ENCODE measurements around the gene RING1.

The RING1 gene

DNA sequence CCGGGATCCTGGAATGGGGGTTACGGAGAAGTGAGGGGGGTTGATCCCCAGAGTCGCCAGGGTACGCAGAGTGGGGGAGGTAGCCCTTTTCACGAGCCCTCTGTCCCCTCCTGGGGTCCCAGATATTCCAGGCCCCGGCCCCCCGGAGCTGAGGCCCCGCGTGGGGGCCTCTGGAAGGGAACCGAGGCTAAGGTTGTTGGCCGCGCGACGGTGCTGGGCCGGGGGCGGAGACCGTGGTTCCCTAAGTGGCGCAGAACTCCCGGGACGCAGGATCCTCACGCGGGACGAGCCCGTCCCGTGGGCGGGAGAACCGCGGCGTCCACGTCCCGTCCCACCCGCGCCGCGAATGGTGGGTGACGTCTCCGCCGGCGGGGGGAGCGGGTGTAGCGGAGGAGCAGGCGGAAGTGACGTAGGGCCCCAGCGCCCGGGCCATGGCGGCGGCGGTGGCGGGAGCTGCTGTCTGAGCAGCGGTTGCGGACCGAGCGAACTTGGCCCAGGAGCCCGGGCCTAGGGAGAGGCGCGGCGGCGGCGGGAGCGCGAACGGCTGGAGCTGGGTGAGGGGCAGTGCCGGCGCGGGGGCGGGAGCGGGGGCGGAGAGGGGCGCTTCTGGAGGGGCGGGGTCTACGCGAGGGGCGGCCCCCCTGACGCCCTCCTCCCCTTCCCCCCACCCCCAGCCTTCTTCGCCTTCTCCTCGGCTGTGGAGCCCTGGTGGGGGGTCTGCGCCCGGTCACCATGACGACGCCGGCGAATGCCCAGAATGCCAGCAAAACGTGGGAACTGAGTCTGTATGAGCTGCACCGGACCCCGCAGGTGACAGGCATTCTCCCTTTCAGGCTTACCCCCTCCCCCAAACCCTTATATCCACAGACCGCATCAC is at the start of gene RING1:
Gene RING1, plus strand, starts transcription at position 410 of the 877 bp plus-strand sequence. Its CDS starts 323 bp downstream, at position 733.
- H3K4me3 ChIP-seq (replicated peaks in 1 of 2; ENCODE audit: low read depth in 2 of 2, low read length in 2 of 2): peak within 1 kb of the TSS; percentile 83 to 89
- DNase-seq (ENCODE audit: low read depth in 2 of 2): peak; percentile 67 to 82
- TF ChIP-seq, protein P1, sequence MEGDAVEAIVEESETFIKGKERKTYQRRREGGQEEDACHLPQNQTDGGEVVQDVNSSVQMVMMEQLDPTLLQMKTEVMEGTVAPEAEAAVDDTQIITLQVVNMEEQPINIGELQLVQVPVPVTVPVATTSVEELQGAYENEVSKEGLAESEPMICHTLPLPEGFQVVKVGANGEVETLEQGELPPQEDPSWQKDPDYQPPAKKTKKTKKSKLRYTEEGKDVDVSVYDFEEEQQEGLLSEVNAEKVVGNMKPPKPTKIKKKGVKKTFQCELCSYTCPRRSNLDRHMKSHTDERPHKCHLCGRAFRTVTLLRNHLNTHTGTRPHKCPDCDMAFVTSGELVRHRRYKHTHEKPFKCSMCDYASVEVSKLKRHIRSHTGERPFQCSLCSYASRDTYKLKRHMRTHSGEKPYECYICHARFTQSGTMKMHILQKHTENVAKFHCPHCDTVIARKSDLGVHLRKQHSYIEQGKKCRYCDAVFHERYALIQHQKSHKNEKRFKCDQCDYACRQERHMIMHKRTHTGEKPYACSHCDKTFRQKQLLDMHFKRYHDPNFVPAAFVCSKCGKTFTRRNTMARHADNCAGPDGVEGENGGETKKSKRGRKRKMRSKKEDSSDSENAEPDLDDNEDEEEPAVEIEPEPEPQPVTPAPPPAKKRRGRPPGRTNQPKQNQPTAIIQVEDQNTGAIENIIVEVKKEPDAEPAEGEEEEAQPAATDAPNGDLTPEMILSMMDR (IDR thresholded peaks at IDR 0.05; ENCODE audit: low read depth, low read length): no peak

DNA sequence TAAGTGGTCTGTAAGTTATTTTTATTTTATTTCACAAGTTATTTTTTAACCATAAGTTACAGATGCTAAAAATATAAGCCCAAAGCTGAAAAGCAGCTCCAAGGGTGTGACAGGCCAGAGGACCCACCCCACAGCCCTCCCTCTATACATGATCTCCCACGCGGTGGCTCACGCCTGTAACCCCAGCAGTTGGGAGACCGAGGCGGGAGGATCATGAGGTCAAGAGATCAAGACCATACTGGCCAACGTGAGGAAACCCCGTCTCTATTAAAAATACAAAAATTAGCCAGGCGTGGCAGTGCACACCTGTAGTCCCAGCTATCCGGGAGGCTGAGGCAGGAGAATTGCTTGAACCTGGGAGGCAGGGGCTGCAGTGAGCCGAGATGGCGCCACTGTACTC is 48.2 kb upstream of the RING1 start:
- DNase-seq (ENCODE audit: low read depth in 2 of 2): no peak
- TF ChIP-seq, protein P1 (IDR thresholded peaks at IDR 0.05; ENCODE audit: low read depth, low read length): no peak
- H3K4me3 ChIP-seq (replicated peaks in 1 of 2; ENCODE audit: low read depth in 2 of 2, low read length in 2 of 2): no peak overlapping the region

DNA sequence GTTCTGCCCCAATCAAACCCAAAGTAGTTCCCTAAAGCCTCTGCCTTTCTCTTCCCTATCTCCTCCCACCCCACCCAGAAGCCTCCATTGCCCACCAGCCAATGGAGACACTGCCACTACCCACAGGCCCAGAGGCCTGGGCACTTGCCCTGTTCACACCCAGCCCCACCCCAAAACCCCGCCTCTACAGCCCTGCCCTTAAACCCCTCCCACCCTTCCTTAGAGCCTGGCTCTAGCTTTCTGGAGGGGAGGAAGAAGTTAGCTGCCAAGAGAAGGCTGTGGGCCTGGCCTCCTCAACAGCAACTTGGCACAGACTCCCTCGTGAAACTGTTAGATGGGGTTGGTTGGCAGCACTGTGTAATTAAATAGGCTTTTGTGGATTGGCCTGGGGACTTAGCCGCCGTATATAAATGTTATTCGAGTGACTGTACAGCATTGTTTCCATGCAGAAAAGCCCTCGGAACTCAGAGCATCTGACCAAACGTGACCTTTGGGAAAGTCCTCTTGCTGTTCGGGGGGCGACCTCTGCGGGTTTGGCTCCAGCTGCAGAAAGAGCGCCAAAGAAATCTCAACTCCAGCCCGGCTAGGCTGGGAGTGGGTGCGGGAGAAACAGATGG is 47.5 kb upstream of the RING1 start:
- H3K4me3 ChIP-seq (replicated peaks in 1 of 2; ENCODE audit: low read depth in 2 of 2, low read length in 2 of 2): no peak overlapping the region

DNA sequence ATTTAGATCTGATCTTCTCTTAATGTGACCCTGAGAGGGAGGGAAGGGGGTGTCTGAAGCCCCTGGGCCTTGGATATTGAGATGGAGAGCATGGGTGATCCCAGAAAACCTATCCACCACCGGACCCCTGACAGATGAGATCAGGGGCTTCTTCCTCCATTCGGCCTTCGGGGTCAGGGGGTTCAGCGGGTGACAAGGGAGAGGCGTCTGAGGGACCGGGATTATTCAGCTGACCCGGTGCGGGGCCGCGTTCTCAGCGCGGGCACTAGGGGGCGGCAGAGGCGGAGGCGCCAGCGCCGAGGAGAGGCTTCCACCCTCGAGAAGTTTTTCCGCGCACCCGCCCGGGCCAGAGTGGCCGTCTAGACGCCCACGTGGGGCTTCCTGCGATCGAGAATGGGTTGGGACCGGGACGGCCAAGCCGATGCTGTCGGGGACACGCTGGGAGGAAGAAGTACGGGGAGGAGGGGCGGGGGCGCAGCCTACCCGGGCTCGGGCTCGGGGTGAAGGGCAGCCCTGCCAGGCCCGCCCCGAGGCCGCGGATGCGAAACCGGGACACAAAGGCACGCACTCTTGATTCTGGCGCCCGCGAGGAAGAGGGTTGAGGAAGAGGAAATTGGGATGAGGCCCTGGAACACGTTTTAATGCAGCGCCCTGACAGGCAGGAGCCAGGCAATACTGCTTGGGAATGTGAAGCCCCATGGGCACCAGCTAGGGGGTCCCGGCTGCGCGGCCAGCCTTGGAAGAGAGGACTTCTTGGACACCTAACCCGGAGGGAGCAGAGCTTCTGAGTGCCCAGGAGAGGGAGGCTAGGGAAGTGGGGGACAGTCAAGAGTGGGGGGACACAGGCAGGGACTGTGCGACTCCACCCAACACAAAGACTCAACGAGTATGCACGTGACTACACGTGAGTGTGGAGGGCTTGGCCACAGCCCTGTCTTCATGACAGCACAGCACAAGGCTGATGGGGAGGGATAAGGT is 46.7 kb upstream of the RING1 start:
- peak; percentile 66 for DNase-seq (ENCODE audit: low read depth in 2 of 2)
- peak overlapping the region; percentile 39 to 48 for H3K4me3 ChIP-seq (replicated peaks in 1 of 2; ENCODE audit: low read depth in 2 of 2, low read length in 2 of 2)
- TF ChIP-seq, protein P1 (IDR thresholded peaks at IDR 0.05; ENCODE audit: low read depth, low read length): peak; percentile 96

More for the DNA sequence above, 47.5 kb upstream of the RING1 start:
- TF ChIP-seq, protein P1 (IDR thresholded peaks at IDR 0.05; ENCODE audit: low read depth, low read length): no peak
- peak; percentile 77 to 84 for DNase-seq (ENCODE audit: low read depth in 2 of 2)

DNA sequence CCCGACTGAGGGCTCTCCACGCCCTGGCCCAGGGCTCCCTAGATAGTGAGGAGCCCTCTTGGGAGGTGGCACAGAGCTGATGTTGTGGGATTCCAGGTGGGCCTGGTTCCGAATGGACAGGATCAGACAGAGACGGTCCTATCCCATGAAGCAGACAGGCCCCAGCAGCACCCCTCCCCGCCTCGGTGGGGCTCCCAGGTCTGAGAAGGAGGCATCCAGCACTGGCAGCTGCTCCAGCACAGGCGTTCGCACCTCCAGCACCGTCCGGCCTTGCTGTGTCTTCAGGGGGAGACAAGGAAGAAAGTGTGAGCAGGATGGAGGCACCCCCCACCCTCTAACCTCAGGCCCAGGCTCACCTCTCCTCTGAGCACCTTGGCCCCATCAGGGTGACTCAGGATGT is 44.8 kb upstream of the RING1 start:
- no peak overlapping the region for H3K4me3 ChIP-seq (replicated peaks in 1 of 2; ENCODE audit: low read depth in 2 of 2, low read length in 2 of 2)
- TF ChIP-seq, protein P1 (IDR thresholded peaks at IDR 0.05; ENCODE audit: low read depth, low read length): no peak
- DNase-seq (ENCODE audit: low read depth in 2 of 2): no peak

DNA sequence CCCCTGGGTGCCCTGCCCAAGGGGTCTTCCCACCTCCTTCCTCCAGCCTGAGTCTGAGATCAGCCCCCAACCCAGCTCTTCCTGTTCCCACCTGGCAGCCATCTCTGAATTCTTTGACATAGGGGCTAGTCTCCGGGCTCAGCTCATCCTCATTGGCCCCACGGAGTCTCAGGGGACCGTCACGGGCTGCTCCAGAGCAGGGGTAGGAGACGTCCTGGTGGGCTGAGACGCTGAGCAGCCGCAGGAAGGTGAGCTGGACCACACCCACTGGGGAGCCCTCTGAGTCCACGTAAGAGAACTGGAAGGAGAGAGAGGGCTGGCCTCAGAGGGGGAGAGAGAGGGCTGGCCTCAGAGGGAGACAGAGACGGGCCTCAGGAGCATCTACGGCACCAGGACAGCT is 44.1 kb upstream of the RING1 start:
- no peak overlapping the region for H3K4me3 ChIP-seq (replicated peaks in 1 of 2; ENCODE audit: low read depth in 2 of 2, low read length in 2 of 2)
- DNase-seq (ENCODE audit: low read depth in 2 of 2): no peak
- TF ChIP-seq, protein P1 (IDR thresholded peaks at IDR 0.05; ENCODE audit: low read depth, low read length): no peak

Data from cardiac fibroblast (primary cell).